DND-41 (cell line): ENCODE measurements around the gene RYR3.

Experiments
- CTCF ChIP-seq: IDR thresholded peaks from 2 replicates; pipeline ENCODE4 v1.5.1; 2012; ENCODE audit warnings: borderline replicate concordance, low read length, moderate library complexity, mild to moderate bottlenecking; ENCODE audit not compliant: poor library complexity, severe bottlenecking; ENCODE audit errors: extremely low read depth
- EZH2 ChIP-seq: IDR thresholded peaks from 3 replicates; pipeline ENCODE4 v1.6.1; 2012; ENCODE audit warnings: borderline replicate concordance, low read depth, mild to moderate bottlenecking, moderate library complexity, low read length, inconsistent platforms; ENCODE audit not compliant: severe bottlenecking

GRCh38 chr15:33722673-33723015 is 411.9 kb downstream of the RYR3 start:
- TF ChIP-seq CTCF, result no peak
- TF ChIP-seq EZH2, result no peak
